ENCODE measurements around the gene PCNX2.

Gene PCNX2

GRCh38 chr1:232969799-232970198 lies 325.7 kb downstream of the PCNX2 start:
- TF ChIP-seq ZNF274 (IDR thresholded peaks at IDR 0.05; ENCODE audit: low read depth, low read length) = no peak

GRCh38 chr1:232968965-232969364 lies 326.6 kb downstream of the PCNX2 start:
- Histone ChIP-seq H3K27me3 (ENCODE audit: insufficient read depth, insufficient read length) (no peaks in the 10 kb centered on the region), H3K9me3 (ENCODE audit: insufficient read depth, low read length) (peaks cover 18% of the 10 kb centered on the region), H3K36me3 (ENCODE audit: insufficient read depth, insufficient read length, low read length) (peaks cover 64% of the 10 kb centered on the region), H3K4me3 (ENCODE audit: insufficient read length, low read depth) (no peak overlapping the region), H3K4me1 (ENCODE audit: insufficient read depth, insufficient read length) (peaks cover 3% of the 10 kb centered on the region), H3K9ac (ENCODE audit: insufficient read length, low read depth) (no peak overlapping the region)
- TF ChIP-seq YY1 (IDR thresholded peaks at IDR 0.05; ENCODE audit: insufficient read depth, insufficient read length) (no peak), ZNF274 (IDR thresholded peaks at IDR 0.05; ENCODE audit: low read depth, low read length) (no peak), SUZ12 (IDR thresholded peaks at IDR 0.05; ENCODE audit: extremely low read depth, insufficient read depth, insufficient read length) (no peak)
- DNase-seq (ENCODE audit: low read depth, low spot score) = no peak

More at GRCh38 chr1:232969799-232970198, 325.7 kb downstream of the PCNX2 start:
- Histone ChIP-seq H3K9ac (ENCODE audit: insufficient read length, low read depth) (no peak overlapping the region), H3K9me3 (ENCODE audit: insufficient read depth, low read length) (peaks cover 22% of the 10 kb centered on the region), H3K36me3 (ENCODE audit: insufficient read depth, insufficient read length, low read length) (peaks cover 68% of the 10 kb centered on the region), H3K4me3 (ENCODE audit: insufficient read length, low read depth) (no peak overlapping the region), H3K27me3 (ENCODE audit: insufficient read depth, insufficient read length) (no peaks in the 10 kb centered on the region), H3K4me1 (ENCODE audit: insufficient read depth, insufficient read length) (peaks cover 3% of the 10 kb centered on the region)
- DNase-seq (ENCODE audit: low read depth, low spot score) = no peak

- TF ChIP-seq YY1 (IDR thresholded peaks at IDR 0.05; ENCODE audit: insufficient read depth, insufficient read length) (no peak), SUZ12 (IDR thresholded peaks at IDR 0.05; ENCODE audit: extremely low read depth, insufficient read depth, insufficient read length) (no peak), ZNF274 (IDR thresholded peaks at IDR 0.05; ENCODE audit: low read depth, low read length) (no peak)
Observed at GRCh38 chr1:232968391-232968790, 327.1 kb downstream of the PCNX2 start.

GRCh38 chr1:232966663-232967062 lies 328.9 kb downstream of the PCNX2 start:
- Histone ChIP-seq H3K9ac (ENCODE audit: insufficient read length, low read depth) (no peak overlapping the region), H3K4me3 (ENCODE audit: insufficient read length, low read depth) (no peak overlapping the region), H3K36me3 (ENCODE audit: insufficient read depth, insufficient read length, low read length) (peaks cover 54% of the 10 kb centered on the region), H3K27me3 (ENCODE audit: insufficient read depth, insufficient read length) (no peaks in the 10 kb centered on the region), H3K4me1 (ENCODE audit: insufficient read depth, insufficient read length) (peaks cover 3% of the 10 kb centered on the region), H3K9me3 (ENCODE audit: insufficient read depth, low read length) (no peaks in the 10 kb centered on the region)
- TF ChIP-seq SUZ12 (IDR thresholded peaks at IDR 0.05; ENCODE audit: extremely low read depth, insufficient read depth, insufficient read length) = no peak
- TF ChIP-seq ZNF274 (IDR thresholded peaks at IDR 0.05; ENCODE audit: low read depth, low read length) = no peak
- no peak for TF ChIP-seq YY1 (IDR thresholded peaks at IDR 0.05; ENCODE audit: insufficient read depth, insufficient read length)
- no peak for DNase-seq (ENCODE audit: low read depth, low spot score)

More at GRCh38 chr1:232968391-232968790, 327.1 kb downstream of the PCNX2 start:
- no peak overlapping the region for H3K4me3 ChIP-seq (ENCODE audit: insufficient read length, low read depth)
- H3K36me3 ChIP-seq (ENCODE audit: insufficient read depth, insufficient read length, low read length) = peaks cover 61% of the 10 kb centered on the region
- peaks cover 3% of the 10 kb centered on the region for H3K4me1 ChIP-seq (ENCODE audit: insufficient read depth, insufficient read length)
- no peak overlapping the region for H3K9ac ChIP-seq (ENCODE audit: insufficient read length, low read depth)
- no peaks in the 10 kb centered on the region for H3K27me3 ChIP-seq (ENCODE audit: insufficient read depth, insufficient read length)
- DNase-seq (ENCODE audit: low read depth, low spot score) = no peak
- peaks cover 13% of the 10 kb centered on the region; the same call in 1 of the 2 replicates for H3K9me3 ChIP-seq (ENCODE audit: insufficient read depth, low read length)

GRCh38 chr1:232965912-232966217 lies 329.7 kb downstream of the PCNX2 start:
- H3K27me3 ChIP-seq (ENCODE audit: insufficient read depth, insufficient read length) = no peaks in the 10 kb centered on the region
- TF ChIP-seq ZNF274 (IDR thresholded peaks at IDR 0.05; ENCODE audit: low read depth, low read length) (no peak), YY1 (IDR thresholded peaks at IDR 0.05; ENCODE audit: insufficient read depth, insufficient read length) (no peak), SUZ12 (IDR thresholded peaks at IDR 0.05; ENCODE audit: extremely low read depth, insufficient read depth, insufficient read length) (no peak)
- no peaks in the 10 kb centered on the region for H3K9me3 ChIP-seq (ENCODE audit: insufficient read depth, low read length)
- peaks cover 49% of the 10 kb centered on the region for H3K36me3 ChIP-seq (ENCODE audit: insufficient read depth, insufficient read length, low read length)
- no peak for DNase-seq (ENCODE audit: low read depth, low spot score)
- H3K4me3 ChIP-seq (ENCODE audit: insufficient read length, low read depth) = no peak overlapping the region
- no peak overlapping the region for H3K9ac ChIP-seq (ENCODE audit: insufficient read length, low read depth)
- peaks cover 3% of the 10 kb centered on the region for H3K4me1 ChIP-seq (ENCODE audit: insufficient read depth, insufficient read length)

- no peak for DNase-seq (ENCODE audit: low read depth, low spot score)
- peaks cover 44% of the 10 kb centered on the region for H3K36me3 ChIP-seq (ENCODE audit: insufficient read depth, insufficient read length, low read length)
Observed at GRCh38 chr1:232965124-232965911, 330.2 kb downstream of the PCNX2 start.

GRCh38 chr1:232964601-232965000 lies 330.9 kb downstream of the PCNX2 start:
- peaks cover 40% of the 10 kb centered on the region for H3K36me3 ChIP-seq (ENCODE audit: insufficient read depth, insufficient read length, low read length)
- H3K4me3 ChIP-seq (ENCODE audit: insufficient read length, low read depth) = no peak overlapping the region
- H3K9me3 ChIP-seq (ENCODE audit: insufficient read depth, low read length) = no peaks in the 10 kb centered on the region
- no peak for DNase-seq (ENCODE audit: low read depth, low spot score)
- TF ChIP-seq SUZ12 (IDR thresholded peaks at IDR 0.05; ENCODE audit: extremely low read depth, insufficient read depth, insufficient read length) = no peak
- no peak for TF ChIP-seq ZNF274 (IDR thresholded peaks at IDR 0.05; ENCODE audit: low read depth, low read length)
- TF ChIP-seq YY1 (IDR thresholded peaks at IDR 0.05; ENCODE audit: insufficient read depth, insufficient read length) = no peak
- no peaks in the 10 kb centered on the region for H3K27me3 ChIP-seq (ENCODE audit: insufficient read depth, insufficient read length)
- H3K4me1 ChIP-seq (ENCODE audit: insufficient read depth, insufficient read length) = peaks cover 3% of the 10 kb centered on the region
- H3K9ac ChIP-seq (ENCODE audit: insufficient read length, low read depth) = no peak overlapping the region

More at GRCh38 chr1:232965124-232965911, 330.2 kb downstream of the PCNX2 start:
- peaks cover 3% of the 10 kb centered on the region for H3K4me1 ChIP-seq (ENCODE audit: insufficient read depth, insufficient read length)
- H3K9me3 ChIP-seq (ENCODE audit: insufficient read depth, low read length) = no peaks in the 10 kb centered on the region
- H3K4me3 ChIP-seq (ENCODE audit: insufficient read length, low read depth) = no peak overlapping the region
- no peak for TF ChIP-seq YY1 (IDR thresholded peaks at IDR 0.05; ENCODE audit: insufficient read depth, insufficient read length)
- no peak for TF ChIP-seq SUZ12 (IDR thresholded peaks at IDR 0.05; ENCODE audit: extremely low read depth, insufficient read depth, insufficient read length)
- no peak for TF ChIP-seq ZNF274 (IDR thresholded peaks at IDR 0.05; ENCODE audit: low read depth, low read length)
- no peaks in the 10 kb centered on the region for H3K27me3 ChIP-seq (ENCODE audit: insufficient read depth, insufficient read length)
- H3K9ac ChIP-seq (ENCODE audit: insufficient read length, low read depth) = no peak overlapping the region
